ENCODE data around the gene RASGRP1. TPM values are rescaled to one million over a fixed set of nuclear protein-coding genes. Genes with fewer than 3 reads are reported as not detected.

The RASGRP1 gene
- total RNA-seq, 2 experiments from 2014 or later: 66.6 to 69.7 TPM

DNA sequence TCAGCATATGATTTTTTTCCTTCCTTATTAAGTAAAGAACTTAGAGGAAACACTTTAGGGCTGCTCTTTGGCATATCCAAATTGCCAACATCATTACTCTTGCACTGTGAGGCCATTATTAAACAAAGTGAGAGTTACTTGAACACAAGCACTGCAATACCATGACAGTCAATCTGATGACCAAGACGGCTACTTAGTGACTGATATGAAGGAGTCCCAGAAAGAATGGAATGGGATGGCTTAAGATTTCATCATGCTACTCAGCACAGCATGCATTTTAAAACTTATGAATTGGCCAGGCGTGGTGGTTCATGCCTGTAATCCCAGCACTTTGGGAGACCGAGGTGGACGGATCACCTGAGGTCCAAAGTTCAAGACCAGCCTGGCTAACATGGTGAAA, 55.5 kb downstream of the RASGRP1 start:
- Mint-ChIP-seq H3K27me3 (no peaks in the 10 kb centered on the region), H3K4me1 (ENCODE audit: low read depth) (peaks cover 11% of the 10 kb centered on the region), H3K36me3 (ENCODE audit: low read depth) (peaks cover 100% of the 10 kb centered on the region), H3K4me3 (no peak overlapping the region), H3K27ac (peak overlapping the region; percentile 75), H3K9me3 (no peaks in the 10 kb centered on the region)
- TF ChIP-seq, protein P1, sequence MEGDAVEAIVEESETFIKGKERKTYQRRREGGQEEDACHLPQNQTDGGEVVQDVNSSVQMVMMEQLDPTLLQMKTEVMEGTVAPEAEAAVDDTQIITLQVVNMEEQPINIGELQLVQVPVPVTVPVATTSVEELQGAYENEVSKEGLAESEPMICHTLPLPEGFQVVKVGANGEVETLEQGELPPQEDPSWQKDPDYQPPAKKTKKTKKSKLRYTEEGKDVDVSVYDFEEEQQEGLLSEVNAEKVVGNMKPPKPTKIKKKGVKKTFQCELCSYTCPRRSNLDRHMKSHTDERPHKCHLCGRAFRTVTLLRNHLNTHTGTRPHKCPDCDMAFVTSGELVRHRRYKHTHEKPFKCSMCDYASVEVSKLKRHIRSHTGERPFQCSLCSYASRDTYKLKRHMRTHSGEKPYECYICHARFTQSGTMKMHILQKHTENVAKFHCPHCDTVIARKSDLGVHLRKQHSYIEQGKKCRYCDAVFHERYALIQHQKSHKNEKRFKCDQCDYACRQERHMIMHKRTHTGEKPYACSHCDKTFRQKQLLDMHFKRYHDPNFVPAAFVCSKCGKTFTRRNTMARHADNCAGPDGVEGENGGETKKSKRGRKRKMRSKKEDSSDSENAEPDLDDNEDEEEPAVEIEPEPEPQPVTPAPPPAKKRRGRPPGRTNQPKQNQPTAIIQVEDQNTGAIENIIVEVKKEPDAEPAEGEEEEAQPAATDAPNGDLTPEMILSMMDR (IDR thresholded peaks at IDR 0.05): no peak
- Histone ChIP-seq H3K27me3 (ENCODE audit: control insufficient read depth in 1 of 2, insufficient read depth in 2 of 2, low read length in 2 of 2) (no peaks in the 10 kb centered on the region), H3K36me3 (ENCODE audit: insufficient read depth, low read length) (peaks cover 100% of the 10 kb centered on the region), H3K4me3 (ENCODE audit: low read length) (no peak overlapping the region), H3K27ac (ENCODE audit: low read depth in 1 of 2, low read length in 2 of 2) (peak overlapping the region in 1 of 2 donors; percentile 10), H3K9me3 (ENCODE audit: control insufficient read depth in 1 of 2, insufficient read depth in 1 of 2, low read length in 2 of 2) (no peaks in the 10 kb centered on the region), H3K4me1 (ENCODE audit: insufficient read depth, low read length) (no peaks in the 10 kb centered on the region)
- no peak for DNase-seq
- ChIA-PET POLR2A (no interaction called here), CTCF (interaction anchor here (2.3 kb wide), 1 partner anchor 55 kb away, joined by 10 read pairs; the partner anchor contains the start of gene RASGRP1)
- no peak for ATAC-seq (ENCODE audit: poor library complexity)
- intact Hi-C loops (cut with DNase I, micrococcal nuclease): no loop called here

DNA sequence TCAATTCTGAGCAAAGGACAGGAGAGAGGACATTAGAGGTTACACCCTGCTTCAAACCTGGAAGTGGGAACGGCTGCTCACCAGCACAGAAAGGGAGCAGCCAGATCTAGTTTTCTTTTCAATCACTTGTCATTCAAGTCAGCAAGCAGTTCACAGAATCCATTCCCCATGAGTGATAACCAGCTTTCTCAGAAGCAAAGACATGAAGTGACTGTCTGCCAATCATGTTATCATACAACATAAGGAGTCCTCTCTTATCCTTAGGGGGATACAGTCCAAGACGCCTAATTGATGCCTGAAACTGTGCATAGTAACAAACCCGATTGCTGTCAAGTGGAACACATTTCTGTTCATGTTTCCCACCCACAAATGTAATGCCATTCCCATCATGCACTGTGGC, 56.0 kb downstream of the RASGRP1 start:
- H3K36me3 ChIP-seq (ENCODE audit: insufficient read depth, low read length): peaks cover 100% of the 10 kb centered on the region
- H3K9me3 Mint-ChIP-seq: no peaks in the 10 kb centered on the region
- peaks cover 11% of the 10 kb centered on the region for H3K4me1 Mint-ChIP-seq (ENCODE audit: low read depth)
- POLR2A ChIA-PET: no interaction called here
- ATAC-seq (ENCODE audit: poor library complexity): no peak
- H3K9me3 ChIP-seq (ENCODE audit: control insufficient read depth in 1 of 2, insufficient read depth in 1 of 2, low read length in 2 of 2): no peaks in the 10 kb centered on the region
- no peaks in the 10 kb centered on the region for H3K27me3 Mint-ChIP-seq
- TF ChIP-seq, protein P1 (IDR thresholded peaks at IDR 0.05): no peak
- H3K27ac ChIP-seq (ENCODE audit: low read depth in 1 of 2, low read length in 2 of 2): peak overlapping the region in 1 of 2 donors; percentile 18
- no peaks in the 10 kb centered on the region for H3K27me3 ChIP-seq (ENCODE audit: control insufficient read depth in 1 of 2, insufficient read depth in 2 of 2, low read length in 2 of 2)
- intact Hi-C loops (cut with DNase I, micrococcal nuclease): no loop called here
- H3K4me3 ChIP-seq (ENCODE audit: low read length): no peak overlapping the region
- peaks cover 99% of the 10 kb centered on the region for H3K36me3 Mint-ChIP-seq (ENCODE audit: low read depth)
- H3K4me3 Mint-ChIP-seq: no peak overlapping the region
- CTCF ChIA-PET: interaction anchor here (1.4 kb wide), 1 partner anchor 182 kb away, joined by 6 read pairs; no protein-coding TSS in a partner anchor
- H3K27ac Mint-ChIP-seq: peak overlapping the region; percentile 75
- no peaks in the 10 kb centered on the region for H3K4me1 ChIP-seq (ENCODE audit: insufficient read depth, low read length)
- DNase-seq: no peak

DNA sequence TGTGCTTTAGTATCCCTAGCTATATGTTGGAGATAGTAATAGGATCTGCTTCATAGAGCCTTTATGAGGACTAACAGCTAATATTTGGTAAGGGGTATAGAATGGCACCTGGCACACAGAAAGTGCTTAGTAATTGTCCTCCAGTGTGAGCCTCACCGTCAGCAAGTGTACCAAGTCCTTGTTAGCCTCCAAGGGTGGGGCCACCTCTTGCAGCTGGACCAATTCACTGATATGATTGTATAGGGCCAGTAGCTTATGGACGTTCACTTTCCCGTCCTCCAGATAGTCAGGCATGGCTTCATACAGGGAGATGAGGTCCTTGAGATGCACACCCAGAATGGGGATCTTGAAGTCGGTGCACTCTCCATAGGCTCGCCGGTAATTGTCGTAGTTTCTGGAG, 57.0 kb downstream of the RASGRP1 start:
- no peak for ATAC-seq (ENCODE audit: poor library complexity)
- POLR2A ChIA-PET: interaction anchor here (1.0 to 2.4 kb wide), 3 partner anchors 56 to 183 kb away, joined by 3 to 6 read pairs (median 5); no protein-coding TSS in a partner anchor
- peaks cover 99% of the 10 kb centered on the region for H3K36me3 Mint-ChIP-seq (ENCODE audit: low read depth)

More for the DNA sequence above, 57.0 kb downstream of the RASGRP1 start:
- Histone ChIP-seq H3K4me3 (ENCODE audit: low read length) (no peak overlapping the region), H3K27me3 (ENCODE audit: control insufficient read depth in 1 of 2, insufficient read depth in 2 of 2, low read length in 2 of 2) (no peaks in the 10 kb centered on the region), H3K9me3 (ENCODE audit: control insufficient read depth in 1 of 2, insufficient read depth in 1 of 2, low read length in 2 of 2) (no peaks in the 10 kb centered on the region), H3K27ac (ENCODE audit: low read depth in 1 of 2, low read length in 2 of 2) (no peak overlapping the region), H3K4me1 (ENCODE audit: insufficient read depth, low read length) (no peaks in the 10 kb centered on the region), H3K36me3 (ENCODE audit: insufficient read depth, low read length) (peaks cover 100% of the 10 kb centered on the region)
- peaks cover 11% of the 10 kb centered on the region for H3K4me1 Mint-ChIP-seq (ENCODE audit: low read depth)
- H3K27me3 Mint-ChIP-seq: no peaks in the 10 kb centered on the region
- no peak for DNase-seq
- H3K27ac Mint-ChIP-seq: peak overlapping the region; percentile 53
- TF ChIP-seq, protein P1 (IDR thresholded peaks at IDR 0.05): no peak
- CTCF ChIA-PET: interaction anchor here (1.0 to 1.7 kb wide), 3 partner anchors 56 to 183 kb away, joined by 3 to 7 read pairs (median 6); partner anchors contain the start of gene RASGRP1
- intact Hi-C loops (cut with DNase I, micrococcal nuclease): no loop called here
- H3K4me3 Mint-ChIP-seq: no peak overlapping the region
- no peaks in the 10 kb centered on the region for H3K9me3 Mint-ChIP-seq
